Activated CD4-positive, alpha-beta memory T cell treated with anti-CD3 and anti-CD28 coated beads for 36 hours (primary cell): ENCODE data around the gene MTOR. TPM values are rescaled to one million over a fixed set of nuclear protein-coding genes. Genes with fewer than 3 reads are reported as not detected.
"Not testable (repeated sequence)": the region's sequence is repeated elsewhere in the genome, so short reads cannot be mapped to it uniquely, and the experiment has no call there.

Source experiments
- CTCF ChIA-PET: fragments of 350-600 bp; sonication (Branson Sonifier 250); formaldehyde crosslinking; loops from one replicate; lab custom pipeline; 2021; ENCODE audit warnings: antibody characterized with exemption, inconsistent platforms; lab: Charles Lee
- POLR2A ChIA-PET: fragments of 350-600 bp; sonication (Branson Sonifier 250); formaldehyde crosslinking; loops from one replicate; lab custom pipeline; 2021; ENCODE audit warnings: antibody characterized with exemption; lab: Charles Lee
- DNase-seq: peaks from one replicate; pipeline ENCODE4 v3.0.0-alpha.2; 2020
- H3K27ac Mint-ChIP-seq: one replicate; pipeline ENCODE4 v1.8.0; 2021; ENCODE audit warnings: mixed read lengths
- H3K27me3 Mint-ChIP-seq: one replicate; pipeline ENCODE4 v1.8.0; 2021; ENCODE audit warnings: mixed read lengths
- H3K36me3 Mint-ChIP-seq: one replicate; pipeline ENCODE4 v1.8.0; 2021; ENCODE audit warnings: mixed read lengths
- H3K4me1 Mint-ChIP-seq: one replicate; pipeline ENCODE4 v1.8.0; 2021; ENCODE audit warnings: low read depth, mixed read lengths
- H3K4me3 Mint-ChIP-seq: one replicate; pipeline ENCODE4 v1.8.0; 2021; ENCODE audit warnings: mild to moderate bottlenecking, mixed read lengths
- H3K9me3 Mint-ChIP-seq: one replicate; pipeline ENCODE4 v1.8.0; 2021; ENCODE audit warnings: mixed read lengths
- intact Hi-C: fragments of 100-400 bp; cut with micrococcal nuclease; formaldehyde crosslinking; loops from one replicate; pipeline ENCODE4 v1.15.1; 2023
- total RNA-seq, 2 experiments: library from RNA; stranded (reverse); gene quantifications; one replicate each; pipeline ENCODE4 v1.2.3, GENCODE V29; 2021

MTOR gene
- total RNA-seq, 2 experiments from 2014 or later = 35.8 to 39.4 TPM

- intact Hi-C loops = no loop called here
Measured at GRCh38 chr1:11187931-11188330, 74.4 kb downstream of the MTOR start.

GRCh38 chr1:11187494-11187893 is 74.9 kb downstream of the MTOR start:
- DNase-seq = no peak
- H3K27ac Mint-ChIP-seq = no peak overlapping the region
- no peaks in the 10 kb centered on the region for H3K9me3 Mint-ChIP-seq
- no peaks in the 10 kb centered on the region for H3K27me3 Mint-ChIP-seq
- intact Hi-C loops = no loop called here
- no peak overlapping the region for H3K4me3 Mint-ChIP-seq
- H3K36me3 Mint-ChIP-seq = peaks cover 19% of the 10 kb centered on the region
- ChIA-PET POLR2A (no interaction called here), CTCF (interaction anchor here (1.0 kb wide), 1 partner anchor 38 kb away, joined by 4 read pairs; no protein-coding TSS in a partner anchor)
- no peaks in the 10 kb centered on the region for H3K4me1 Mint-ChIP-seq

More at GRCh38 chr1:11187931-11188330, 74.4 kb downstream of the MTOR start:
- Mint-ChIP-seq H3K27ac (no peak overlapping the region), H3K27me3 (no peaks in the 10 kb centered on the region), H3K36me3 (peaks cover 17% of the 10 kb centered on the region), H3K4me1 (no peaks in the 10 kb centered on the region), H3K4me3 (no peak overlapping the region), H3K9me3 (no peaks in the 10 kb centered on the region)
- no peak for DNase-seq
- CTCF ChIA-PET = interaction anchor here (1.0 kb wide), 1 partner anchor 38 kb away, joined by 4 read pairs; no protein-coding TSS in a partner anchor
- POLR2A ChIA-PET = no interaction called here

- Mint-ChIP-seq H3K9me3 (no peaks in the 10 kb centered on the region), H3K27ac (no peak overlapping the region), H3K27me3 (no peaks in the 10 kb centered on the region), H3K36me3 (peaks cover 19% of the 10 kb centered on the region), H3K4me1 (no peaks in the 10 kb centered on the region), H3K4me3 (no peak overlapping the region)
- ChIA-PET CTCF (interaction anchor here (0.6 to 1.0 kb wide), 3 partner anchors 86 to 1040 kb away, joined by 3 to 4 read pairs (median 3); partner anchors contain the start of gene UBIAD1), POLR2A (no interaction called here)
- intact Hi-C loops = no loop called here
- no peak for DNase-seq
Measured at GRCh38 chr1:11187000-11187399, 75.4 kb downstream of the MTOR start.

GRCh38 chr1:11184973-11185372 is 77.4 kb downstream of the MTOR start:
- POLR2A ChIA-PET = interaction anchor here (0.6 kb wide), 1 partner anchor 98 kb away, joined by 4 read pairs; no protein-coding TSS in a partner anchor
- peaks cover 11% of the 10 kb centered on the region for H3K36me3 Mint-ChIP-seq

GRCh38 chr1:11182884-11183283 is 79.5 kb downstream of the MTOR start:
- Mint-ChIP-seq H3K4me3 (no peak overlapping the region), H3K9me3 (no peaks in the 10 kb centered on the region), H3K36me3 (peaks cover 9% of the 10 kb centered on the region), H3K4me1 (no peaks in the 10 kb centered on the region), H3K27ac (no peak overlapping the region), H3K27me3 (no peaks in the 10 kb centered on the region)
- ChIA-PET POLR2A (no interaction called here), CTCF (interaction anchor here (1.1 kb wide), 1 partner anchor 146 kb away, joined by 3 read pairs; no protein-coding TSS in a partner anchor)
- no peak for DNase-seq
- intact Hi-C loops = no loop called here

More at GRCh38 chr1:11184973-11185372, 77.4 kb downstream of the MTOR start:
- Mint-ChIP-seq H3K4me1 (no peaks in the 10 kb centered on the region), H3K27me3 (no peaks in the 10 kb centered on the region), H3K4me3 (no peak overlapping the region), H3K27ac (no peak overlapping the region), H3K9me3 (no peaks in the 10 kb centered on the region)
- CTCF ChIA-PET = interaction anchor here (1.3 kb wide), 1 partner anchor 147 kb away, joined by 5 read pairs; no protein-coding TSS in a partner anchor
- DNase-seq = no peak
- intact Hi-C loops = no loop called here

- no peaks in the 10 kb centered on the region for H3K9me3 Mint-ChIP-seq
- peaks cover 9% of the 10 kb centered on the region for H3K36me3 Mint-ChIP-seq
- H3K4me3 Mint-ChIP-seq = no peak overlapping the region
- no peak for DNase-seq
- intact Hi-C loops = no loop called here
- ChIA-PET CTCF (interaction anchor here (1.2 to 2.0 kb wide), 2 partner anchors 22 to 143 kb away, joined by 3 to 6 read pairs; no protein-coding TSS in a partner anchor), POLR2A (no interaction called here)
- H3K27me3 Mint-ChIP-seq = no peaks in the 10 kb centered on the region
- no peaks in the 10 kb centered on the region for H3K4me1 Mint-ChIP-seq
- H3K27ac Mint-ChIP-seq = no peak overlapping the region
Measured at GRCh38 chr1:11180342-11180744, 82.0 kb downstream of the MTOR start.

GRCh38 chr1:11179749-11180148 is 82.6 kb downstream of the MTOR start:
- intact Hi-C loops, POLR2A ChIA-PET: not testable (repeated sequence)

GRCh38 chr1:11179125-11179524 is 83.2 kb downstream of the MTOR start:
- no peak overlapping the region for H3K4me3 Mint-ChIP-seq
- no peaks in the 10 kb centered on the region for H3K27me3 Mint-ChIP-seq
- no peaks in the 10 kb centered on the region for H3K9me3 Mint-ChIP-seq
- peaks cover 6% of the 10 kb centered on the region for H3K36me3 Mint-ChIP-seq
- no peaks in the 10 kb centered on the region for H3K4me1 Mint-ChIP-seq
- no peak for DNase-seq
- no peak overlapping the region for H3K27ac Mint-ChIP-seq
- CTCF ChIA-PET = interaction anchor here (2.0 kb wide), 1 partner anchor 141 kb away, joined by 6 read pairs; no protein-coding TSS in a partner anchor
- POLR2A ChIA-PET = no interaction called here
- intact Hi-C loops = no loop called here

More at GRCh38 chr1:11179749-11180148, 82.6 kb downstream of the MTOR start:
- DNase-seq, H3K9me3 Mint-ChIP-seq, H3K4me3 Mint-ChIP-seq, H3K27ac Mint-ChIP-seq, H3K4me1 Mint-ChIP-seq, H3K27me3 Mint-ChIP-seq, H3K36me3 Mint-ChIP-seq: not testable (repeated sequence)
- CTCF ChIA-PET = interaction anchor here (2.0 kb wide), 1 partner anchor 142 kb away, joined by 6 read pairs; no protein-coding TSS in a partner anchor

GRCh38 chr1:11178021-11179015 is 84.0 kb downstream of the MTOR start:
- Mint-ChIP-seq H3K36me3 (peaks cover 6% of the 10 kb centered on the region), H3K4me1 (no peaks in the 10 kb centered on the region), H3K9me3 (no peaks in the 10 kb centered on the region), H3K4me3 (no peak overlapping the region), H3K27me3 (no peaks in the 10 kb centered on the region), H3K27ac (no peak overlapping the region)
- POLR2A ChIA-PET = no interaction called here
- intact Hi-C loops = no loop called here
- CTCF ChIA-PET = interaction anchor here (2.0 kb wide), 1 partner anchor 141 kb away, joined by 6 read pairs; no protein-coding TSS in a partner anchor
- no peak for DNase-seq

- intact Hi-C loops = no loop called here
- Mint-ChIP-seq H3K27ac (no peak overlapping the region), H3K27me3 (no peaks in the 10 kb centered on the region)
Measured at GRCh38 chr1:11176081-11176706, 86.2 kb downstream of the MTOR start.

GRCh38 chr1:11175461-11175860 is 86.9 kb downstream of the MTOR start:
- POLR2A ChIA-PET = no interaction called here
- Mint-ChIP-seq H3K4me1 (no peaks in the 10 kb centered on the region), H3K9me3 (no peaks in the 10 kb centered on the region), H3K4me3 (no peak overlapping the region), H3K36me3 (peaks cover under 1% of the 10 kb centered on the region), H3K27me3 (no peaks in the 10 kb centered on the region), H3K27ac (no peak overlapping the region)
- CTCF ChIA-PET = no interaction called here
- DNase-seq = no peak
- intact Hi-C loops = no loop called here

More at GRCh38 chr1:11176081-11176706, 86.2 kb downstream of the MTOR start:
- H3K9me3 Mint-ChIP-seq = no peaks in the 10 kb centered on the region
- peaks cover 4% of the 10 kb centered on the region for H3K36me3 Mint-ChIP-seq
- DNase-seq = no peak
- ChIA-PET POLR2A (no interaction called here), CTCF (no interaction called here)
- no peak overlapping the region for H3K4me3 Mint-ChIP-seq
- no peaks in the 10 kb centered on the region for H3K4me1 Mint-ChIP-seq
